Liver (tissue), 9 donors: ENCODE results near the gene CTPS2. TPM values are rescaled to one million over a fixed set of nuclear protein-coding genes. Genes with fewer than 3 reads are reported as not detected.

Source experiments
- DNase-seq: peaks from one replicate; pipeline ENCODE4 v3.0.0-alpha.2; 2017; ENCODE audit warnings: low spot score
- H3K27ac ChIP-seq, 2 donors: one replicate each; pipeline ENCODE4 v1.7.0; 2013; ENCODE audit warnings: inconsistent platforms in 2 of 2, low read length in 2 of 2, control low read depth in 1 of 2, low read depth in 1 of 2, mild to moderate bottlenecking in 1 of 2
- H3K27me3 ChIP-seq, 4 donors: one replicate each; pipeline versions ENCODE4 v1.6.1 to v1.7.0; 2013; ENCODE audit warnings: low read length in 3 of 4, inconsistent platforms in 1 of 4, mild to moderate bottlenecking in 1 of 4, moderate library complexity in 1 of 4; ENCODE audit not compliant: control insufficient read depth in 4 of 4, insufficient read depth in 4 of 4
- H3K36me3 ChIP-seq, 4 donors: one replicate each; pipeline versions ENCODE4 v1.6.1 to v1.7.0; 2013; ENCODE audit warnings: low read length in 3 of 4, mild to moderate bottlenecking in 3 of 4, low read depth in 1 of 4, moderate library complexity in 1 of 4; ENCODE audit not compliant: control insufficient read depth in 4 of 4, insufficient read depth in 3 of 4
- H3K4me1 ChIP-seq, 4 donors: one replicate each; pipeline versions ENCODE4 v1.6.1 to v1.7.0; 2013; ENCODE audit warnings: low read length in 3 of 4, mild to moderate bottlenecking in 3 of 4, moderate library complexity in 1 of 4; ENCODE audit not compliant: control insufficient read depth in 4 of 4, insufficient read depth in 4 of 4
- H3K4me3 ChIP-seq, 3 donors: one replicate each; pipeline versions ENCODE4 v1.6.1 to v1.7.0; 2013; ENCODE audit warnings: low read length in 3 of 3, control low read depth in 1 of 3, low read depth in 1 of 3, mild to moderate bottlenecking in 1 of 3
- H3K9ac ChIP-seq, 2 donors: one replicate each; pipeline ENCODE4 v1.7.0; 2013; ENCODE audit warnings: low read length in 2 of 2, mild to moderate bottlenecking in 2 of 2, moderate library complexity in 2 of 2, control low read depth in 1 of 2, low read depth in 1 of 2
- H3K9me3 ChIP-seq, 4 donors: one replicate each; pipeline versions ENCODE4 v1.6.1 to v1.7.0; 2013; ENCODE audit warnings: low read length in 3 of 4; ENCODE audit not compliant: control insufficient read depth in 4 of 4
- ATF3 ChIP-seq: IDR thresholded peaks from 2 replicates; pipeline ENCODE4 v1.6.1; 2016; ENCODE audit warnings: antibody characterized with exemption
- CTCF ChIP-seq: fragments of 150-350 bp; IDR thresholded peaks from 2 replicates; pipeline ENCODE4 v1.5.1; 2017; ENCODE audit warnings: improper control_type of control experiment, low read depth, low read length; ENCODE audit not compliant: missing input control
- EGR1 ChIP-seq, 2 donors: IDR thresholded peaks; 2 replicates each; pipeline ENCODE4 v1.6.1; 2016 to 2018; ENCODE audit warnings: antibody characterized with exemption in 2 of 2, low read depth in 2 of 2
- FOXA1 ChIP-seq: IDR thresholded peaks from 2 replicates; pipeline ENCODE4 v1.6.1; 2016; ENCODE audit warnings: antibody characterized with exemption
- FOXA2 ChIP-seq: IDR thresholded peaks from 2 replicates; pipeline ENCODE4 v1.6.1; 2016; ENCODE audit warnings: antibody characterized with exemption
- GABPA ChIP-seq, 2 donors: IDR thresholded peaks in 1 of 2; conservative IDR thresholded peaks in 1 of 2; 2 replicates each; pipeline ENCODE4 v1.6.1; 2016; ENCODE audit warnings: antibody characterized with exemption in 2 of 2, mild to moderate bottlenecking in 1 of 2, moderate library complexity in 1 of 2
- HNF4A ChIP-seq, 2 donors: conservative IDR thresholded peaks; 2 replicates each; pipeline ENCODE4 v1.6.1; 2016; ENCODE audit warnings: antibody characterized with exemption in 2 of 2, mild to moderate bottlenecking in 2 of 2
- HNF4G ChIP-seq: IDR thresholded peaks from 2 replicates; pipeline ENCODE4 v1.6.1; 2016; ENCODE audit warnings: antibody characterized with exemption
- JUND ChIP-seq, 2 donors: IDR thresholded peaks; 2 replicates each; pipeline ENCODE4 v1.6.1; 2016; ENCODE audit warnings: antibody characterized with exemption in 2 of 2
- MAX ChIP-seq: IDR thresholded peaks from 2 replicates; pipeline ENCODE4 v1.6.1; 2016; ENCODE audit warnings: antibody characterized with exemption
- NR2F2 ChIP-seq: IDR thresholded peaks from 2 replicates; pipeline ENCODE4 v1.6.1; 2016; ENCODE audit warnings: antibody characterized with exemption
- RAD21 ChIP-seq, 2 donors: IDR thresholded peaks; 2 replicates each; pipeline ENCODE4 v1.6.1; 2016; ENCODE audit warnings: antibody characterized with exemption in 2 of 2, mild to moderate bottlenecking in 2 of 2
- REST ChIP-seq: IDR thresholded peaks from 2 replicates; pipeline ENCODE4 v1.6.1; 2016; ENCODE audit warnings: antibody characterized with exemption, mild to moderate bottlenecking
- RXRA ChIP-seq, 2 donors: IDR thresholded peaks; 2 replicates each; pipeline ENCODE4 v1.6.1; 2017 to 2018; ENCODE audit warnings: antibody characterized with exemption in 2 of 2, mild to moderate bottlenecking in 1 of 2
- SP1 ChIP-seq: IDR thresholded peaks from 2 replicates; pipeline ENCODE4 v1.6.1; 2018; ENCODE audit warnings: antibody characterized with exemption, mild to moderate bottlenecking
- TAF1 ChIP-seq: conservative IDR thresholded peaks from 2 replicates; pipeline ENCODE4 v1.6.1; 2016; ENCODE audit warnings: antibody characterized with exemption, mild to moderate bottlenecking
- YY1 ChIP-seq: IDR thresholded peaks from 2 replicates; pipeline ENCODE4 v1.6.1; 2016; ENCODE audit warnings: antibody characterized with exemption, mild to moderate bottlenecking
- ZBTB33 ChIP-seq: IDR thresholded peaks from 2 replicates; pipeline ENCODE4 v1.6.1; 2016; ENCODE audit warnings: antibody characterized with exemption
- WGBS: extraction: QIAGEN DNeasy Blood & Tissue Kit; methylation state at CpG from one replicate; pipeline ENCODE4 v1.1.7; 2013; 5-methylcytosine and 5-hydroxymethylcytosine counted together
- polyA plus RNA-seq, 2 donors: library from polyadenylated mRNA; stranded (reverse) in 1 of 2; unstranded in 1 of 2; fragments of 200-250 nt in 1 of 2; fragments of >200 nt in 1 of 2; fragmentation: Nextera tagmentation in 1 of 2; extraction: Ambion mirVana in 1 of 2; gene quantifications; one replicate each; pipeline versions ENCODE4 v1.2.1 to v1.2.3, GENCODE V29; 2013 to 2015
- total RNA-seq, 2 donors: library from RNA; depleted of rRNA; stranded (reverse); fragments of >200 nt; gene quantifications; one replicate each; pipeline ENCODE4 v1.2.3, GENCODE V29; 2014
- donor health status: healthy.
- donor health status: healthy.
- donor health status: healthy.
- donor health status: healthy.
- donor health status: healthy.

The CTPS2 gene
- total and polyA plus RNA-seq, 4 donors: 3.0 to 11.2 (median 7.2) TPM

GRCh38 chrX:16722481-16722880, 10.0 kb upstream of the CTPS2 start:
- Histone ChIP-seq H3K27ac (no peak overlapping the region), H3K9me3 (no peaks in the 10 kb centered on the region), H3K4me1 (peaks cover 6 to 30% (median 14%) of the 10 kb centered on the region in 4 donors), H3K9ac (no peak overlapping the region), H3K4me3 (no peak overlapping the region), H3K27me3 (no peaks in the 10 kb centered on the region), H3K36me3 (peaks cover 0 to 2% (median 0%) of the 10 kb centered on the region in 4 donors)
- DNase-seq: no peak
- WGBS: 80% methylated on average over 4 of the region's 4 CpGs
- no peak for TF ChIP-seq MAX
- TF ChIP-seq ZBTB33: no peak
- TF ChIP-seq NR2F2: no peak
- TF ChIP-seq HNF4A (conservative IDR thresholded peaks at IDR 0.05): no peak
- no peak for TF ChIP-seq CTCF

- H3K27me3 ChIP-seq: no peaks in the 10 kb centered on the region
- under 1% methylated on average over 54 of the region's 54 CpGs for WGBS
- DNase-seq: peak; percentile 94
- H3K4me3 ChIP-seq: peak within 1 kb of the TSS; percentile 71 to 94 (median 79)
- peaks cover 2 to 20% (median 10%) of the 10 kb centered on the region in 4 donors for H3K4me1 ChIP-seq
- H3K9ac ChIP-seq: peak within 1 kb of the TSS; percentile 67 to 98
- peak within 1 kb of the TSS; percentile 83 to 99 for H3K27ac ChIP-seq
- TF ChIP-seq SP1 (peak; percentile 95), RAD21 (IDR thresholded peaks at IDR 0.05) (peak; percentile 7 to 52), YY1 (peak; percentile 78), FOXA2 (peak; percentile 20), ATF3 (peak; percentile 52), REST (peak; percentile 93), GABPA (IDR thresholded peaks at IDR 0.05 in 1 of 2, conservative IDR thresholded peaks at IDR 0.05 in 1 of 2) (peak; percentile 92 to 95), ZBTB33 (peak; percentile 37), RXRA (IDR thresholded peaks at IDR 0.05) (peak; percentile 87 to 93), CTCF (no peak), FOXA1 (no peak), TAF1 (peak; percentile 95), EGR1 (IDR thresholded peaks at IDR 0.05; ENCODE audit: low read depth in 2 of 2) (no peak), HNF4G (peak; percentile 60), JUND (IDR thresholded peaks at IDR 0.05) (peak; percentile 51 to 70), MAX (no peak), HNF4A (conservative IDR thresholded peaks at IDR 0.05) (peak; percentile 71 to 76), NR2F2 (no peak)
- peaks cover 0 to 2% (median 0%) of the 10 kb centered on the region in 4 donors for H3K36me3 ChIP-seq
- H3K9me3 ChIP-seq: no peaks in the 10 kb centered on the region
These were observed 7.0 kb upstream of the CTPS2 start, which contains the start of gene SYAP1 for GRCh38 chrX:16719334-16720084. Gene SYAP1 (plus strand): TSS chrX:16719612. CDS start chrX:16719725, 113 bp downstream.
